HCT116 (cell line): ENCODE measurements around the gene HS6ST3. TPM values are rescaled to one million over a fixed set of nuclear protein-coding genes. Genes with fewer than 3 reads are reported as not detected.

Experiments
- ATAC-seq: fragments of 200-7000 bp; cut with Tn5 transposase; 2 replicates; pipeline ENCODE4 v1.9.1; 2020; ENCODE audit warnings: mild to moderate bottlenecking, moderate library complexity
- BruUV-seq: library from RNA; stranded (reverse); fragments of 400-500 nt; replicated peaks from 2 replicates; lab custom pipeline; 2021; lab: Mats Ljungman, UMichigan
- CTCF ChIA-PET: fragments of 300-600 bp; sonication (Branson Sonifier 250); formaldehyde crosslinking; loops from one replicate; lab custom pipeline; 2021; ENCODE audit warnings: antibody characterized with exemption; lab: Charles Lee
- POLR2A ChIA-PET: fragments of 300-600, 350-600 bp; sonication (Branson Sonifier 250); formaldehyde crosslinking; loops from one replicate; lab custom pipeline; 2021; ENCODE audit warnings: antibody characterized with exemption; lab: Charles Lee
- RAD21 ChIA-PET, 2 experiments: fragments of 300-600 bp; sonication (Branson Sonifier 250); formaldehyde crosslinking; loops; one replicate each; lab custom pipeline; 2023; ENCODE audit warnings: low total read pairs in 2 of 2; ENCODE audit not compliant: uncharacterized antibody in 2 of 2, unreplicated experiment in 2 of 2, low non-redundant PET in 1 of 2; lab: Charles Lee
- DNase-seq: peaks from one replicate; pipeline ENCODE4 v3.0.0-alpha.2; 2010; ENCODE audit warnings: low read depth, low spot score
- H2AFZ ChIP-seq: fragments of 200-600 bp; shearing (Covaris generic), sonication (generic); 2 replicates; pipeline ENCODE4 v1.6.1; 2017; ENCODE audit warnings: low read depth, mixed run types, mixed read lengths, antibody characterized with exemption, low read length; ENCODE audit not compliant: poor library complexity, severe bottlenecking
- H3K27ac ChIP-seq: 2 replicates; pipeline ENCODE4 v1.5.1; 2012; ENCODE audit warnings: low read depth, low read length
- H3K27me3 ChIP-seq: fragments of 200-600 bp; sonication (generic); 2 replicates; pipeline ENCODE4 v1.6.1; 2016; ENCODE audit warnings: mixed run types, low read length, mixed read lengths; ENCODE audit not compliant: insufficient read depth
- H3K36me3 ChIP-seq, 2 experiments: fragments of 200-500 bp in 1 of 2; fragments of 200-600 bp in 1 of 2; sonication (Bioruptor generic) in 1 of 2; sonication (generic) in 1 of 2; 2 replicates each; pipeline versions ENCODE4 v1.5.1 to v1.6.1; 2014 to 2016; ENCODE audit warnings: low read length in 2 of 2, inconsistent platforms in 1 of 2, mixed read lengths in 1 of 2, mixed run types in 1 of 2; ENCODE audit not compliant: insufficient read depth in 2 of 2, control insufficient read depth in 1 of 2
- H3K4me1 ChIP-seq, 2 experiments: fragments of 200-600 bp in 1 of 2; sonication (generic) in 1 of 2; 2 replicates each; pipeline versions ENCODE4 v1.5.1 to v1.6.1; 2012 to 2017; ENCODE audit warnings: low read length in 2 of 2, inconsistent platforms in 1 of 2, mild to moderate bottlenecking in 1 of 2, mixed read lengths in 1 of 2, mixed run types in 1 of 2, moderate library complexity in 1 of 2; ENCODE audit not compliant: insufficient read depth in 2 of 2, control insufficient read depth in 1 of 2
- H3K4me2 ChIP-seq: fragments of 200-600 bp; sonication (generic); 2 replicates; pipeline ENCODE4 v1.6.1; 2017; ENCODE audit warnings: mixed run types, low read length, mixed read lengths
- H3K4me3 ChIP-seq, 2 experiments: fragments of 200-600 bp in 1 of 2; sonication (generic) in 1 of 2; replicated peaks in 1 of 2; 2 replicates each; pipeline ENCODE4 v1.5.1; 2011 to 2016; ENCODE audit warnings: low read length in 2 of 2, control low read depth in 1 of 2, low read depth in 1 of 2, mild to moderate bottlenecking in 1 of 2, mixed read lengths in 1 of 2, mixed run types in 1 of 2
- H3K79me2 ChIP-seq: fragments of 200-600 bp; sonication (generic); 2 replicates; pipeline ENCODE4 v1.6.1; 2017; ENCODE audit warnings: mild to moderate bottlenecking, mixed run types, low read length, moderate library complexity, mixed read lengths; ENCODE audit not compliant: insufficient read depth
- H3K9ac ChIP-seq: fragments of 200-600 bp; sonication (generic); 2 replicates; pipeline ENCODE4 v1.6.1; 2016; ENCODE audit warnings: low read length, mixed read lengths
- H3K9me2 ChIP-seq: fragments of 200-600 bp; sonication (generic), shearing (Covaris generic); 2 replicates; pipeline ENCODE4 v1.6.1; 2017; ENCODE audit warnings: mixed run types, mild to moderate bottlenecking, moderate library complexity; ENCODE audit not compliant: insufficient read depth
- H3K9me3 ChIP-seq, 2 experiments: fragments of 200-500 bp in 1 of 2; fragments of 200-600 bp in 1 of 2; sonication (Bioruptor generic) in 1 of 2; sonication (generic) in 1 of 2; 2 replicates each; pipeline ENCODE4 v1.6.1; 2014 to 2017; ENCODE audit warnings: low read length in 2 of 2, mixed read lengths in 2 of 2, inconsistent platforms in 1 of 2, low read depth in 1 of 2, mild to moderate bottlenecking in 1 of 2, mixed run types in 1 of 2, moderate library complexity in 1 of 2; ENCODE audit not compliant: control insufficient read depth in 1 of 2, insufficient read depth in 1 of 2
- H4K20me1 ChIP-seq: fragments of 200-600 bp; sonication (generic), shearing (Covaris generic); 2 replicates; pipeline ENCODE4 v1.6.1; 2017; ENCODE audit warnings: mixed run types, mild to moderate bottlenecking, moderate library complexity; ENCODE audit not compliant: insufficient read depth
- CBX3 ChIP-seq: IDR thresholded peaks from 2 replicates; pipeline ENCODE4 v1.6.1; 2012; ENCODE audit warnings: low read depth
- CEBPB ChIP-seq: IDR thresholded peaks from 2 replicates; pipeline ENCODE4 v1.6.1; 2012; ENCODE audit warnings: low read depth
- EGR1 ChIP-seq: IDR thresholded peaks from 2 replicates; pipeline ENCODE4 v1.6.1; 2012; ENCODE audit warnings: low read depth
- ELF1 ChIP-seq: IDR thresholded peaks from 2 replicates; pipeline ENCODE4 v1.6.1; 2012; ENCODE audit warnings: low read depth, borderline replicate concordance
- EZH2 ChIP-seq: fragments of 200-600 bp; sonication (generic); IDR thresholded peaks from 2 replicates; pipeline ENCODE4 v1.6.1; 2017; ENCODE audit warnings: antibody characterized with exemption, mixed run types
- EZH2phosphoT487 ChIP-seq: fragments of 200-600 bp; IDR thresholded peaks from 2 replicates; pipeline ENCODE4 v1.6.1; 2018; ENCODE audit warnings: antibody characterized with exemption, borderline replicate concordance
- FOSL1 ChIP-seq: IDR thresholded peaks from 2 replicates; pipeline ENCODE4 v1.6.1; 2012; ENCODE audit warnings: low read depth
- JUND ChIP-seq: IDR thresholded peaks from 2 replicates; pipeline ENCODE4 v1.6.1; 2012
- POLR2A ChIP-seq: IDR thresholded peaks from 2 replicates; pipeline ENCODE4 v1.7.0; 2011; ENCODE audit warnings: borderline replicate concordance; ENCODE audit not compliant: insufficient read depth, insufficient read length; ENCODE audit errors: extremely low read depth
- POLR2AphosphoS5 ChIP-seq: IDR thresholded peaks from 2 replicates; pipeline ENCODE4 v1.6.1; 2011; ENCODE audit warnings: mild to moderate bottlenecking, low read depth, low read length, moderate library complexity
- RAD21 ChIP-seq: IDR thresholded peaks from 2 replicates; pipeline ENCODE4 v1.6.1; 2012; ENCODE audit warnings: low read depth, mild to moderate bottlenecking
- SRF ChIP-seq: IDR thresholded peaks from 2 replicates; pipeline ENCODE4 v1.6.1; 2012; ENCODE audit warnings: low read depth
- TCF7L2 ChIP-seq: IDR thresholded peaks from 2 replicates; pipeline ENCODE4 v1.7.0; 2011; ENCODE audit warnings: borderline replicate concordance, inconsistent platforms; ENCODE audit not compliant: insufficient read depth, insufficient read length; ENCODE audit errors: extremely low read depth
- ZFX ChIP-seq: fragments of 450-650 bp; IDR thresholded peaks from 2 replicates; pipeline ENCODE4 v1.6.1; 2017
- ZNF274 ChIP-seq: fragments of 200-500 bp; sonication (Bioruptor generic); IDR thresholded peaks from 2 replicates; pipeline ENCODE4 v1.6.1; 2014; ENCODE audit warnings: mild to moderate bottlenecking, low read depth, low read length, inconsistent platforms
- intact Hi-C: fragments of 100-400 bp; cut with micrococcal nuclease; formaldehyde crosslinking; loops from 2 replicates; pipeline ENCODE4 v1.10.0; 2022
- total RNA-seq: library from RNA; stranded (reverse); gene quantifications from one replicate; pipeline ENCODE4 v1.2.1, GENCODE V29; 2021; ENCODE audit not compliant: unreplicated experiment
- TF ChIP-seq, protein P1 (sequence below), 3 experiments: fragments of 200-600 bp in 1 of 3; sonication (generic) in 1 of 3; IDR thresholded peaks in 2 of 3; conservative IDR thresholded peaks in 1 of 3; 2 replicates each; pipeline ENCODE4 v1.5.1; 2012 to 2017; ENCODE audit warnings: low read depth in 2 of 3, low read length in 2 of 3, antibody characterized with exemption in 1 of 3, borderline replicate concordance in 1 of 3, control low read depth in 1 of 3, mild to moderate bottlenecking in 1 of 3, mixed read lengths in 1 of 3, mixed run types in 1 of 3, moderate library complexity in 1 of 3; ENCODE audit not compliant: insufficient read depth in 1 of 3
- TF ChIP-seq, protein P2 (sequence below): IDR thresholded peaks from 2 replicates; pipeline ENCODE4 v1.6.1; 2012
- TF ChIP-seq, protein P3 (sequence below): IDR thresholded peaks from 2 replicates; pipeline ENCODE4 v1.6.1; 2012
- TF ChIP-seq, protein P4 (sequence below): IDR thresholded peaks from 2 replicates; pipeline ENCODE4 v1.6.1; 2011; ENCODE audit warnings: mild to moderate bottlenecking, low read length, moderate library complexity; ENCODE audit not compliant: insufficient replicate concordance; ENCODE audit errors: extremely low read depth

The HS6ST3 gene
- total RNA-seq, 1 experiment from 2014 or later, result 0.10 TPM

DNA sequence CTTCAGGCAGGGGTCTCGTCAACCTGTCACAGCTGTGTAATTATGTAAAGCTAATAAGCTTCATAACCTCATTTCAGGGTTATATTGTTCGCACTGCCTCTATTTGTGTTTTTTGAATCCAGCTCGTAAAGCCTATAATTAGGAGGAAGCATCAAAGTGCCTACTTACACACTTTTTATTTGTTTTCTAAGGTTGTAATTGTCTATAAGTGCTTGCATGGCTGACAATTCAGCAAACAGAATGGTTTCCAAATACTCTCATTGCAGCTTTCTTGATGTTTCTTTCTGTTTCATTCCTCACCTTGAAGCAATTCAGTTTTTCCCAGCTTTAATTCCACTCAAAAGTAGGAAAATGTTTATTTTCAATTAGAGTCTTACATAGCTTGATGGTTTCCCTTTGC, 336.3 kb downstream of the HS6ST3 start:
- no peaks in the 10 kb centered on the region for H3K9me3 ChIP-seq
- H3K79me2 ChIP-seq, result no peaks in the 10 kb centered on the region
- no TSS peak for BruUV-seq
- H3K9me2 ChIP-seq, result no peaks in the 10 kb centered on the region
- ChIA-PET RAD21 (no interaction called here), POLR2A (no interaction called here)
- no peak overlapping the region for H3K27ac ChIP-seq
- H3K27me3 ChIP-seq, result peaks cover 11% of the 10 kb centered on the region; the same call in 1 of the 2 replicates
- intact Hi-C loops, result no loop called here
- no peak overlapping the region for H2AFZ ChIP-seq
- no peaks in the 10 kb centered on the region for H3K4me1 ChIP-seq
- ATAC-seq, result no peak
- no peak overlapping the region for H3K9ac ChIP-seq
- H4K20me1 ChIP-seq, result no peaks in the 10 kb centered on the region
- TF ChIP-seq ELF1 (no peak), ZNF274 (no peak), FOSL1 (no peak)
- TF ChIP-seq, all 23 proteins: peak for 0
- CTCF ChIA-PET, result no interaction called here
- H3K4me2 ChIP-seq, result no peak overlapping the region
- no peaks in the 10 kb centered on the region for H3K36me3 ChIP-seq
- DNase-seq, result no peak
- no peak overlapping the region for H3K4me3 ChIP-seq

DNA sequence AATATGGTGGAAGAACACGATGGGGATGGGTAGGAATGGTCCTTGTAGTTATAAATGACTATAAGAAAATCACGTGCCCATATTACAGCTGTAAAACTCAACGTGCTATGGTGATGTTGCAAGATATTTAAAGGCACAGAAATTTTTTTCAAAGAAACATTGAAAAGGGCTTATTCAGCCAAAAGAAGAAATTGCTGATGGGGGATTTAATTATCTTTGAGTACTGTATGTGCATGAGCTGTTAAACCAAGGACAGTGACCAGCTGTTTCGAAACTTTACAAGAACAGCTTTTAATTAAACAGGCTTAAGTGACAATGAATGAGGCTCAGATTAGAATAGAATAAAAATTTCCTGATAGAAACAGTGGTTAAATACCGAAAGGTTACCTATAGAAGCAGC, 339.0 kb downstream of the HS6ST3 start:
- Histone ChIP-seq H4K20me1 (no peaks in the 10 kb centered on the region), H3K4me2 (no peak overlapping the region), H3K79me2 (no peaks in the 10 kb centered on the region), H3K27ac (no peak overlapping the region), H3K27me3 (peaks cover 11% of the 10 kb centered on the region; the same call in 1 of the 2 replicates), H3K9ac (no peak overlapping the region), H3K9me2 (no peaks in the 10 kb centered on the region), H3K4me3 (no peak overlapping the region), H2AFZ (no peak overlapping the region), H3K36me3 (no peaks in the 10 kb centered on the region), H3K9me3 (no peaks in the 10 kb centered on the region), H3K4me1 (no peaks in the 10 kb centered on the region)
- intact Hi-C loops, result no loop called here
- TF ChIP-seq POLR2AphosphoS5, result no peak
- TF ChIP-seq ZFX, result no peak
- no peak for TF ChIP-seq ZNF274
- no peak for TF ChIP-seq JUND
- no peak for TF ChIP-seq EZH2
- TF ChIP-seq, protein P1, sequence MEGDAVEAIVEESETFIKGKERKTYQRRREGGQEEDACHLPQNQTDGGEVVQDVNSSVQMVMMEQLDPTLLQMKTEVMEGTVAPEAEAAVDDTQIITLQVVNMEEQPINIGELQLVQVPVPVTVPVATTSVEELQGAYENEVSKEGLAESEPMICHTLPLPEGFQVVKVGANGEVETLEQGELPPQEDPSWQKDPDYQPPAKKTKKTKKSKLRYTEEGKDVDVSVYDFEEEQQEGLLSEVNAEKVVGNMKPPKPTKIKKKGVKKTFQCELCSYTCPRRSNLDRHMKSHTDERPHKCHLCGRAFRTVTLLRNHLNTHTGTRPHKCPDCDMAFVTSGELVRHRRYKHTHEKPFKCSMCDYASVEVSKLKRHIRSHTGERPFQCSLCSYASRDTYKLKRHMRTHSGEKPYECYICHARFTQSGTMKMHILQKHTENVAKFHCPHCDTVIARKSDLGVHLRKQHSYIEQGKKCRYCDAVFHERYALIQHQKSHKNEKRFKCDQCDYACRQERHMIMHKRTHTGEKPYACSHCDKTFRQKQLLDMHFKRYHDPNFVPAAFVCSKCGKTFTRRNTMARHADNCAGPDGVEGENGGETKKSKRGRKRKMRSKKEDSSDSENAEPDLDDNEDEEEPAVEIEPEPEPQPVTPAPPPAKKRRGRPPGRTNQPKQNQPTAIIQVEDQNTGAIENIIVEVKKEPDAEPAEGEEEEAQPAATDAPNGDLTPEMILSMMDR (IDR thresholded peaks at IDR 0.05 in 2 of 3, conservative IDR thresholded peaks at IDR 0.05 in 1 of 3; ENCODE audit: borderline replicate concordance in 1 of 3, insufficient read depth in 1 of 3, low read depth in 2 of 3, low read length in 2 of 3), result no peak
- TF ChIP-seq, protein P2, sequence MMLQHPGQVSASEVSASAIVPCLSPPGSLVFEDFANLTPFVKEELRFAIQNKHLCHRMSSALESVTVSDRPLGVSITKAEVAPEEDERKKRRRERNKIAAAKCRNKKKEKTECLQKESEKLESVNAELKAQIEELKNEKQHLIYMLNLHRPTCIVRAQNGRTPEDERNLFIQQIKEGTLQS, result no peak
- TF ChIP-seq RAD21, result no peak
- TF ChIP-seq TCF7L2, result no peak
- no peak for TF ChIP-seq EZH2phosphoT487
- TF ChIP-seq CBX3, result no peak
- TF ChIP-seq SRF, result no peak
- TF ChIP-seq POLR2A, result no peak
- TF ChIP-seq ELF1, result no peak
- TF ChIP-seq, protein P3, sequence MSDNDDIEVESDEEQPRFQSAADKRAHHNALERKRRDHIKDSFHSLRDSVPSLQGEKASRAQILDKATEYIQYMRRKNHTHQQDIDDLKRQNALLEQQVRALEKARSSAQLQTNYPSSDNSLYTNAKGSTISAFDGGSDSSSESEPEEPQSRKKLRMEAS, result no peak
- TF ChIP-seq FOSL1, result no peak
- TF ChIP-seq, protein P4, sequence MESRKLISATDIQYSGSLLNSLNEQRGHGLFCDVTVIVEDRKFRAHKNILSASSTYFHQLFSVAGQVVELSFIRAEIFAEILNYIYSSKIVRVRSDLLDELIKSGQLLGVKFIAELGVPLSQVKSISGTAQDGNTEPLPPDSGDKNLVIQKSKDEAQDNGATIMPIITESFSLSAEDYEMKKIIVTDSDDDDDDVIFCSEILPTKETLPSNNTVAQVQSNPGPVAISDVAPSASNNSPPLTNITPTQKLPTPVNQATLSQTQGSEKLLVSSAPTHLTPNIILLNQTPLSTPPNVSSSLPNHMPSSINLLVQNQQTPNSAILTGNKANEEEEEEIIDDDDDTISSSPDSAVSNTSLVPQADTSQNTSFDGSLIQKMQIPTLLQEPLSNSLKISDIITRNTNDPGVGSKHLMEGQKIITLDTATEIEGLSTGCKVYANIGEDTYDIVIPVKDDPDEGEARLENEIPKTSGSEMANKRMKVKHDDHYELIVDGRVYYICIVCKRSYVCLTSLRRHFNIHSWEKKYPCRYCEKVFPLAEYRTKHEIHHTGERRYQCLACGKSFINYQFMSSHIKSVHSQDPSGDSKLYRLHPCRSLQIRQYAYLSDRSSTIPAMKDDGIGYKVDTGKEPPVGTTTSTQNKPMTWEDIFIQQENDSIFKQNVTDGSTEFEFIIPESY, result no peak
- no peak for TF ChIP-seq EGR1
- no peak for TF ChIP-seq CEBPB
- DNase-seq (no peak), ATAC-seq (no peak)
- ChIA-PET POLR2A (no interaction called here), RAD21 (no interaction called here), CTCF (no interaction called here)
- no TSS peak for BruUV-seq
